Skeletal muscle satellite cell (primary cell): Measurements from ENCODE around the gene ENPP3.

Source experiments
- H3K27me3 ChIP-seq: 2 replicates; pipeline ENCODE4 v1.7.0; 2013; ENCODE audit warnings: low read length; ENCODE audit not compliant: control insufficient read depth, insufficient read depth
- H3K36me3 ChIP-seq: 2 replicates; pipeline ENCODE4 v1.7.0; 2013; ENCODE audit warnings: mild to moderate bottlenecking, control low read depth, low read length; ENCODE audit not compliant: insufficient read depth
- H3K4me1 ChIP-seq: 2 replicates; pipeline ENCODE4 v1.7.0; 2013; ENCODE audit warnings: low read length; ENCODE audit not compliant: control insufficient read depth, insufficient read depth
- H3K4me2 ChIP-seq: 2 replicates; pipeline ENCODE4 v1.7.0; 2013; ENCODE audit warnings: mild to moderate bottlenecking, low read length
- H3K4me3 ChIP-seq: 2 replicates; pipeline ENCODE4 v1.7.0; 2013; ENCODE audit warnings: low read length
- H3K9ac ChIP-seq: 2 replicates; pipeline ENCODE4 v1.7.0; 2013; ENCODE audit warnings: mild to moderate bottlenecking, low read depth, low read length, moderate library complexity
- H3K9me3 ChIP-seq: replicated peaks from 2 replicates; pipeline ENCODE4 v1.7.0; 2013; ENCODE audit warnings: mild to moderate bottlenecking, control low read depth, low read length

ENPP3 gene

DNA sequence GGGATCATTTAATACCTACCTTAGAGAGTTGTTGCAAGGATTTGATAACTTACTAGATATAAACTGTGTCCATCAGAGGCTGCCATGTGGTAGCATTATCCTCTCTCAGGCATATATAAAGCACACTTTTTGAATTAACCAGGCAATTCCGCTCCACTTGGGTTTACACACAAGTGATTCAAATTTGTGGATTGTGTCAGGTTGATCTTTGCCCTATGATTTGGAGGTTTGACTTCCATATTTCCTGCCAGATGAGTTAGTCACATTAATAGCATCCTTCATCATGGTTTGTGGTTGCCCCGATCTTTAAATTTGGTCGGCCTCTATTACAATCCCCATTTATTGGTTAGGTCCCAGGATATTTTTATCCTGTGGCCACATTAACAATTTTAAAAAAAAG is 118.5 kb downstream of the ENPP3 start:
- peak overlapping the region; percentile 54 for H3K4me2 ChIP-seq
- H3K36me3 ChIP-seq: no peaks in the 10 kb centered on the region
- peaks cover 43% of the 10 kb centered on the region for H3K4me1 ChIP-seq
- peak overlapping the region; percentile 71 for H3K9ac ChIP-seq
- no peak overlapping the region for H3K4me3 ChIP-seq
- H3K27me3 ChIP-seq: no peaks in the 10 kb centered on the region
- peaks cover 6% of the 10 kb centered on the region for H3K9me3 ChIP-seq

DNA sequence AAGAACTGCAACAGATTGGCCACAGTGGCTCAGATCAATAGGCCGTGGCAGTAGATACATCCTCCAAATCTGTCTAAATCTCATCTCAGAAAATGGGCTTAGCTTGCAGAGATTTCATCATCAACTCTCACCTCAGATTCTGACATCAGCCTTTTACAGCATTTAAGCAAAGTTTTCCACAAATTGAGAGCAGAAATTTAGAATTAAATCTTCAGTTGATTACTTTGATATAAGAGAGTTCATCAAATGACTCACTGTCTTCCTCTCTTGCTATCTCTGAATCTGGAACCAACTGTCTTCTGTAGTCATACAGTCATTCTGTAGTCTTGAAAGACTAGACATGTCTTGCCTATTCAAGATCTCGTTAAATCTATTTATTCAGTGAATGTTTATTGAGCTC is 118.9 kb downstream of the ENPP3 start:
- Histone ChIP-seq H3K27me3 (no peaks in the 10 kb centered on the region), H3K9me3 (peaks cover 6% of the 10 kb centered on the region), H3K9ac (peak overlapping the region; percentile 71), H3K36me3 (no peaks in the 10 kb centered on the region), H3K4me1 (peaks cover 47% of the 10 kb centered on the region), H3K4me3 (no peak overlapping the region), H3K4me2 (peak overlapping the region; percentile 54)

GRCh38 chr6:131758920-131759319 is 121.8 kb downstream of the ENPP3 start:
- H3K9me3 ChIP-seq: peaks cover 6% of the 10 kb centered on the region
- H3K4me2 ChIP-seq: no peak overlapping the region
- H3K4me1 ChIP-seq: peaks cover 60% of the 10 kb centered on the region
- no peaks in the 10 kb centered on the region for H3K36me3 ChIP-seq
- no peak overlapping the region for H3K4me3 ChIP-seq
- no peak overlapping the region for H3K9ac ChIP-seq
- H3K27me3 ChIP-seq: no peaks in the 10 kb centered on the region

DNA sequence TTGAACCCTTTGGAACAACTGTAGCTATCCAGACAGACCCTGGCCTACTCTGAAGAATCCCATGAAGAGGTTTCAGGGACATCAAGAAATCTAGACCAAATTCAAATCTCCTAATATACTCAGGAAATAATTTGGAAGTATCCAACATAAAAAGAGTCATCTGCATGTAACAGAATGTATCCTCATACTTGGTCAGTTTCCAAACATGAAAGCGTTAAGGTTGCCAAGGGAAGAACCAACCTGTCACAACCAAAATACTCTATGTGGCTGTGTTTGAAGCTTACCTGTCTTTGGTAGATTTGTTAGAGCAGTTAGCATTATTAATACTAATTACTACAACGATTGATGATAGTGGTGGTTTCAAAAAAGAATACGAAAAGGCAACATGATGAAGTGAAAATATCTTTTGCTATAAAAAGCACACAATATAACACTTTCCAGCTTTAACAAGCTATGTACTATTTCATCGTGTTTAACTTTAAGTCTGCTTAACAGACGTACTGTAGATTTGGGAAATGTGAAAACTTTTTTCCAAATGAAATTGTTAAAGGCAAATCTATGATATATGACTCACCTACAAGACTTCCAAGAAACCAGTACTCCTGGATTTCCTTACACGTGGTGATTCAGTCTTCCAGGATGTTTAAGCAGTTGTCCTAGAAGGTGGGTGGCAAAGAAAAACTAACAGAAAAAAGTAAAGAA is 124.1 kb downstream of the ENPP3 start:
- Histone ChIP-seq H3K9ac (no peak overlapping the region), H3K36me3 (no peaks in the 10 kb centered on the region), H3K4me2 (peak overlapping the region; percentile 8), H3K4me3 (no peak overlapping the region), H3K4me1 (peaks cover 61% of the 10 kb centered on the region), H3K27me3 (no peaks in the 10 kb centered on the region), H3K9me3 (no peaks in the 10 kb centered on the region)

GRCh38 chr6:131761762-131762067 is 124.6 kb downstream of the ENPP3 start:
- Histone ChIP-seq H3K4me3 (no peak overlapping the region), H3K9me3 (no peaks in the 10 kb centered on the region), H3K27me3 (no peaks in the 10 kb centered on the region), H3K4me2 (peak overlapping the region; percentile 8), H3K4me1 (peaks cover 56% of the 10 kb centered on the region), H3K36me3 (no peaks in the 10 kb centered on the region), H3K9ac (no peak overlapping the region)

GRCh38 chr6:131762984-131763383 is 125.9 kb downstream of the ENPP3 start:
- Histone ChIP-seq H3K4me3 (no peak overlapping the region), H3K9ac (no peak overlapping the region), H3K36me3 (no peaks in the 10 kb centered on the region), H3K9me3 (no peaks in the 10 kb centered on the region), H3K27me3 (no peaks in the 10 kb centered on the region), H3K4me1 (peaks cover 54% of the 10 kb centered on the region), H3K4me2 (no peak overlapping the region)

- H3K9ac ChIP-seq: no peak overlapping the region
- H3K9me3 ChIP-seq: no peaks in the 10 kb centered on the region
- H3K4me1 ChIP-seq: peaks cover 54% of the 10 kb centered on the region
- H3K36me3 ChIP-seq: no peaks in the 10 kb centered on the region
- no peaks in the 10 kb centered on the region for H3K27me3 ChIP-seq
- no peak overlapping the region for H3K4me2 ChIP-seq
- no peak overlapping the region for H3K4me3 ChIP-seq
Observed at GRCh38 chr6:131763749-131764148, 126.6 kb downstream of the ENPP3 start.

DNA sequence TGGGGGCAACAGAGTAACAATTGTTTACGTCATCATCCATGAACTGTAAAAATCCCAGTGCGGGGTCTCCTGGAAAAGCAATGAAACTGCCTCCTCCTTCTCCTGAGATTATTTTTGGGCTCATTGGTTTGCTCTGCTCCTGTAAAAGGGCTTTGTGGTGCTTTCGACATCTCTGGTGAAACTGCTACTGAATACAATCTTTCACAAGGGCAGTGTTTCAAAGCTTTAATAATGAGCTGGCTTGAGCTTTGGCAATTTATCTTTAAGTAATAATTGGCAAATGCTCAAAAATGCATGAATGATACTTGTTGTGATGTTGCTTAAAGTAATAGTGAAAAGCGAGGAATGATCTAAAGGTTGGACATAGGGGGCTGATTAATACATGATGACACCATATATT is 127.2 kb downstream of the ENPP3 start:
- H3K4me1 ChIP-seq: peaks cover 54% of the 10 kb centered on the region
- H3K9ac ChIP-seq: no peak overlapping the region
- no peak overlapping the region for H3K4me2 ChIP-seq
- no peaks in the 10 kb centered on the region for H3K36me3 ChIP-seq
- H3K27me3 ChIP-seq: no peaks in the 10 kb centered on the region
- H3K4me3 ChIP-seq: no peak overlapping the region
- H3K9me3 ChIP-seq: no peaks in the 10 kb centered on the region

DNA sequence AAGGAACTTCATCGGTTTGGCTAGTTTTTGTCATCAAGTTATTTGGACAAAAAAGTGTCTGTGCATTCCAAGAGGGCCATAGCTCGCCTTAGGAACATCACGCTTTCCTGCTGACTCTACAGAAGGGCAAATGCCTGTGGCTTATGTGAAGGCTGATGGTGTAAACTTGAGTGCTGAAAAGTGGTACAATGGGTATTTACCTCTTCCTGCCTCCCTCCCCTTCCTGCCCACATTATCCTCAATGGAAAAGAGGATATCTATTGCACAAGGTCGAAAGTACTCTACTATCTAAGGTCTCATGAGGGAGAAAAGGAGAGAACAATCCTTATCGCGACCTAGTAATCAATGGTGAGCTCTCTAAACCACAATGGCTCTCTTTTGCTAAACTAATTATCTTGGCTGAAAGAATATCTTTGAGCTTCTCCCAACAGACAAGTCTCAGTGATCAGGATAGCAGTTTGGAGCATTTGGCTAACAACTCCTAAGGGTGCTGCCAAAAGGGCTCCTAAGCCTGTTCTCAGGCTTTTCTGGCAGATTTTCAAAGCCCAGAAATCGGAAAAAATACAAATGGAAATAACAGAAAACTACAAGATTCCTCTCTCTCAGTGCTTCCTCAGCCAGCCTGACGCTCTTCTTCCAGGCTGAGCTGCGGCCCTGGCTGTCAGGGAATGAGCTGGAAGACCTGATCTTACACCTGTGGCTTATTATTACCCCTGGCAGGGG is 128.1 kb downstream of the ENPP3 start:
- Histone ChIP-seq H3K36me3 (no peaks in the 10 kb centered on the region), H3K9ac (peak overlapping the region; percentile 53), H3K4me3 (no peak overlapping the region), H3K4me1 (peaks cover 46% of the 10 kb centered on the region), H3K9me3 (no peaks in the 10 kb centered on the region), H3K4me2 (peak overlapping the region; percentile 2), H3K27me3 (no peaks in the 10 kb centered on the region)

- Histone ChIP-seq H3K4me2 (peak overlapping the region; percentile 2), H3K4me1 (peaks cover 41% of the 10 kb centered on the region), H3K4me3 (no peak overlapping the region), H3K9me3 (no peaks in the 10 kb centered on the region), H3K36me3 (no peaks in the 10 kb centered on the region), H3K9ac (peak overlapping the region; percentile 53), H3K27me3 (no peaks in the 10 kb centered on the region)
Observed at GRCh38 chr6:131765804-131766135, 128.7 kb downstream of the ENPP3 start.

DNA sequence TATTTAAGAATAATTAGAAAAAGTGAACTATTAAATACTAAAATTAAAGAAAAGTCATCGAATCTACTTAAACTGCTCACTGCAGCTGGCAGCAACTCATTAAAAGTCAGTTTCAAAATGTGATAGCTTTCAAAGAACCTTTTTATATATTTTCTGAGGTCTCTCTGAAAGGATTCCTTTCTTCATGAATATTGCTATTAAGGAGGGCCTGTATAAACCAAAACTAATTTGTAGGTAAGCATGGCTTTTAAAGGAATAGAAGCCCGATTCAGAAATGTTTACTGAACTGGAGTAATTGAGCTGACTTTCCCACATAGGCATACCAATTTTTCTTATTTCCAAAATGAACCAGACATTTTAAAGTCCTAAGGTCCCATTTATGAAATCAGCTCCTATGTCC is 129.5 kb downstream of the ENPP3 start:
- Histone ChIP-seq H3K4me1 (peaks cover 33% of the 10 kb centered on the region), H3K4me3 (no peak overlapping the region), H3K27me3 (no peaks in the 10 kb centered on the region)

GRCh38 chr6:131768964-131769363 is 131.9 kb downstream of the ENPP3 start:
- peaks cover 22% of the 10 kb centered on the region for H3K4me1 ChIP-seq
- no peaks in the 10 kb centered on the region for H3K9me3 ChIP-seq
- H3K4me3 ChIP-seq: no peak overlapping the region
- H3K36me3 ChIP-seq: no peaks in the 10 kb centered on the region
- H3K4me2 ChIP-seq: no peak overlapping the region
- H3K27me3 ChIP-seq: no peaks in the 10 kb centered on the region
- H3K9ac ChIP-seq: no peak overlapping the region

More for the DNA sequence above, 129.5 kb downstream of the ENPP3 start:
- Histone ChIP-seq H3K36me3 (no peaks in the 10 kb centered on the region), H3K4me2 (no peak overlapping the region), H3K9me3 (no peaks in the 10 kb centered on the region), H3K9ac (no peak overlapping the region)
